Natural killer cell (primary cell): Measurements from ENCODE around the gene PEX5L. TPM values are rescaled to one million over a fixed set of nuclear protein-coding genes. Genes with fewer than 3 reads are reported as not detected.

Source experiments
- ATAC-seq, 3 donors: fragments of 150-1000 bp in 2 of 3; fragments of 200-7000 bp in 1 of 3; cut with Tn5 transposase; 1 replicate in 1 of 3; 2 replicates in 2 of 3; pipeline ENCODE4 v1.10.0; 2021; ENCODE audit warnings: mild to moderate bottlenecking in 2 of 3, moderate library complexity in 2 of 3
- DNase-seq, 2 donors: peaks; one replicate each; pipeline versions ENCODE4 v3.0.0 to v3.0.0-alpha.2; 2013 to 2021; ENCODE audit warnings: mixed read lengths in 1 of 2
- H3K27ac ChIP-seq: one replicate; pipeline ENCODE4 v1.5.1; 2013; ENCODE audit warnings: mild to moderate bottlenecking, low read length
- H3K27me3 ChIP-seq: one replicate; pipeline ENCODE4 v1.6.1; 2013; ENCODE audit warnings: low read length; ENCODE audit not compliant: control insufficient read depth, insufficient read depth
- H3K36me3 ChIP-seq: one replicate; pipeline ENCODE4 v1.6.1; 2013; ENCODE audit warnings: low read length; ENCODE audit not compliant: control insufficient read depth, insufficient read depth
- H3K4me1 ChIP-seq: one replicate; pipeline ENCODE4 v1.6.1; 2013; ENCODE audit warnings: low read length; ENCODE audit not compliant: control insufficient read depth, insufficient read depth
- H3K4me3 ChIP-seq: one replicate; pipeline ENCODE4 v1.5.1; 2013; ENCODE audit warnings: low read length
- H3K9me3 ChIP-seq: one replicate; pipeline ENCODE4 v1.6.1; 2013; ENCODE audit warnings: low read length; ENCODE audit not compliant: control insufficient read depth, insufficient read depth
- H3K27ac Mint-ChIP-seq, 2 donors: one replicate each; pipeline ENCODE4 v1.8.0; 2022; ENCODE audit warnings: mild to moderate bottlenecking in 2 of 2, mixed read lengths in 2 of 2, moderate library complexity in 1 of 2
- H3K27me3 Mint-ChIP-seq, 2 donors: one replicate each; pipeline ENCODE4 v1.8.0; 2022; ENCODE audit warnings: low read depth in 2 of 2, mixed read lengths in 2 of 2
- H3K36me3 Mint-ChIP-seq: one replicate; pipeline ENCODE4 v1.8.0; 2022; ENCODE audit warnings: mixed read lengths
- H3K4me1 Mint-ChIP-seq, 2 donors: one replicate each; pipeline ENCODE4 v1.8.0; 2022; ENCODE audit warnings: mixed read lengths in 2 of 2
- H3K4me3 Mint-ChIP-seq: one replicate; pipeline ENCODE4 v1.8.0; 2022; ENCODE audit warnings: mild to moderate bottlenecking, moderate library complexity, mixed read lengths
- H3K9me3 Mint-ChIP-seq, 2 donors: one replicate each; pipeline ENCODE4 v1.8.0; 2022; ENCODE audit warnings: mixed read lengths in 2 of 2
- WGBS: methylation state at CpG from one replicate; pipeline ENCODE4 v1.1.7; 2013; ENCODE audit warnings: missing lambda C conversion rate; ENCODE audit not compliant: insufficient coverage; 5-methylcytosine and 5-hydroxymethylcytosine counted together
- intact Hi-C: fragments of 100-400 bp; cut with micrococcal nuclease; formaldehyde crosslinking; loops from one replicate; pipeline ENCODE4 v1.14.2; 2022
- total RNA-seq, 4 donors: library from RNA; stranded (reverse); fragments of 120-200 nt in 1 of 4; gene quantifications; one replicate each; pipeline versions ENCODE4 v1.2.3 to v1.2.4, GENCODE V29; 2013 to 2022
- TF ChIP-seq, protein P1 (sequence below): fragments of 200-600 bp; IDR thresholded peaks from one replicate; pipeline ENCODE4 v1.8.0; 2022; ENCODE audit warnings: antibody characterized with exemption

Gene PEX5L
- total RNA-seq, 3 donors from 2014 or later (not counting 1 experiment from before 2014, with no cell fraction given), result not detected

DNA sequence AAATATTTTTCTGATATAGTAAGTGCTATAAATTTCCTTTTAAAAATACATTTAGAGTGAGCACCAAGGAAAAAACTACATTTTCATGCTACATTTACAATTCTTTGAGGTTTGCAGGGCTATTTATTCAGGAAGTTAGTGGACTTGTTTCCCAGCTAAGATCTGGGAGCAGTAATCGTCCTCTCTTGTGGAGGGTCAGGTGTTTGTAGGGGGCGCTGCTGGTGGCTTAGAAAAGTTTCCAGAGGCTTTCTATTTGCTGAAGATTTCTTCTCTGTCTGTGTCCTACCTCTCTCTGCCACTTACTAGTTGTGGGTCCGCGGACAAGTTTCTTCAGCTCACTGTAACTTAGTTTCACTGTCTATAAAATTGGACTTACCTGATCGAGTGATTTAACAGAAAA, 163.9 kb downstream of the PEX5L start:
- H3K9me3 Mint-ChIP-seq, result no peaks in the 10 kb centered on the region
- no peak overlapping the region for H3K4me3 Mint-ChIP-seq
- no peak overlapping the region for H3K27ac Mint-ChIP-seq
- ATAC-seq (no peak), DNase-seq (no peak)
- H3K36me3 Mint-ChIP-seq, result no peaks in the 10 kb centered on the region
- H3K27me3 Mint-ChIP-seq, result no peaks in the 10 kb centered on the region
- H3K27ac ChIP-seq, result no peak overlapping the region
- WGBS, result 71% methylated on average over 1 of the region's 5 CpGs
- TF ChIP-seq, protein P1, sequence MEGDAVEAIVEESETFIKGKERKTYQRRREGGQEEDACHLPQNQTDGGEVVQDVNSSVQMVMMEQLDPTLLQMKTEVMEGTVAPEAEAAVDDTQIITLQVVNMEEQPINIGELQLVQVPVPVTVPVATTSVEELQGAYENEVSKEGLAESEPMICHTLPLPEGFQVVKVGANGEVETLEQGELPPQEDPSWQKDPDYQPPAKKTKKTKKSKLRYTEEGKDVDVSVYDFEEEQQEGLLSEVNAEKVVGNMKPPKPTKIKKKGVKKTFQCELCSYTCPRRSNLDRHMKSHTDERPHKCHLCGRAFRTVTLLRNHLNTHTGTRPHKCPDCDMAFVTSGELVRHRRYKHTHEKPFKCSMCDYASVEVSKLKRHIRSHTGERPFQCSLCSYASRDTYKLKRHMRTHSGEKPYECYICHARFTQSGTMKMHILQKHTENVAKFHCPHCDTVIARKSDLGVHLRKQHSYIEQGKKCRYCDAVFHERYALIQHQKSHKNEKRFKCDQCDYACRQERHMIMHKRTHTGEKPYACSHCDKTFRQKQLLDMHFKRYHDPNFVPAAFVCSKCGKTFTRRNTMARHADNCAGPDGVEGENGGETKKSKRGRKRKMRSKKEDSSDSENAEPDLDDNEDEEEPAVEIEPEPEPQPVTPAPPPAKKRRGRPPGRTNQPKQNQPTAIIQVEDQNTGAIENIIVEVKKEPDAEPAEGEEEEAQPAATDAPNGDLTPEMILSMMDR, result no peak
- H3K4me3 ChIP-seq, result no peak overlapping the region
- H3K9me3 ChIP-seq, result no peaks in the 10 kb centered on the region
- H3K27me3 ChIP-seq, result no peaks in the 10 kb centered on the region
- no peaks in the 10 kb centered on the region for H3K4me1 ChIP-seq
- intact Hi-C loops, result no loop called here
- no peaks in the 10 kb centered on the region for H3K4me1 Mint-ChIP-seq
- no peaks in the 10 kb centered on the region for H3K36me3 ChIP-seq

DNA sequence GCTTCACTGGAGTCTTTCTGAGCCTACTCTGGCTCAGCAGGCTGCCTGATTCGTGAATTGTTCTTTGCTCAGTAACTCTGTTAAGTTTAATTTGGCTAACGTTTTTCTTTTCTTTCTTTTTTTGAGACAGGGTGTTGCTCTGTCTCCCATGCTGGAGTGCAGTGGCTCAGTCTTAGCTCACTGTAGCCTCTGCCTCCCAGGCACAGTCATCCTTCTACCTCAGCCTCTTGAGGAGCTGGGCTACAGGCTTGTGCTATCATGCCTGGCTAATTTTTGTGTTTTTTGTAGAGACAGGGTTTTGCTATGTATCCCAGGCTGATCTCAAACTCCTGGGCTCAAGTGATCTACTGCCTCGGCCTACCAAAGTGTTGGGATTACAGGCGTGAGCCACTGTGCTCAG, 165.0 kb downstream of the PEX5L start:
- Mint-ChIP-seq H3K4me1 (no peaks in the 10 kb centered on the region), H3K4me3 (no peak overlapping the region), H3K27me3 (peaks cover 0 to 3% of the 10 kb centered on the region in 2 donors), H3K36me3 (no peaks in the 10 kb centered on the region), H3K27ac (no peak overlapping the region), H3K9me3 (no peaks in the 10 kb centered on the region)
- no peaks in the 10 kb centered on the region for H3K4me1 ChIP-seq
- H3K27me3 ChIP-seq, result no peaks in the 10 kb centered on the region
- no peak overlapping the region for H3K27ac ChIP-seq
- H3K4me3 ChIP-seq, result no peak overlapping the region
- intact Hi-C loops, result no loop called here
- TF ChIP-seq, protein P1, result no peak
- DNase-seq (no peak), ATAC-seq (no peak)
- H3K9me3 ChIP-seq, result no peaks in the 10 kb centered on the region
- no peaks in the 10 kb centered on the region for H3K36me3 ChIP-seq
- 74% methylated on average over 3 of the region's 4 CpGs for WGBS

DNA sequence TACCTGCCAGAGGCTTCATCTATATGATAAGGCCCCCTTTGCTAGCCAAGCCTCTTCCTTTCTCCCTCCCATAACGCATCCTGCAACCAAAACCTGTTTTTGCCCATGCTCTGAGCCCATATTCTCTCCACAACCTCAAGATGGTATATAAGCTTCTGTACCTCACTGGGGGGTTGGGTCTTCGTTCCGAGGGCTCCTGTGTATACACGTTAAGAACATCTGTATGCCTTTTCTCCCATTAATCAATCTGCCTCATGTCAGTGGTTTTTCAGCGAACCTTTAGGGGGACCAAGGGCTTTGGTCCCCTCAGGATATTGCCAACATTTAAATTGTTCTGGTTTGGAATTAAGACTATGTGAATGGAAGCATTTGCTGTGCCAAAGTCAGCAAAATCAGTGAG, 168.0 kb downstream of the PEX5L start:
- 80% methylated on average over 5 of the region's 5 CpGs for WGBS
- ATAC-seq (no peak), DNase-seq (no peak)
- no peak overlapping the region for H3K27ac Mint-ChIP-seq
- no peaks in the 10 kb centered on the region for H3K4me1 Mint-ChIP-seq
- no peaks in the 10 kb centered on the region for H3K36me3 Mint-ChIP-seq
- H3K4me3 Mint-ChIP-seq, result no peak overlapping the region
- H3K9me3 ChIP-seq, result no peaks in the 10 kb centered on the region
- no peak overlapping the region for H3K27ac ChIP-seq
- H3K27me3 ChIP-seq, result no peaks in the 10 kb centered on the region
- H3K27me3 Mint-ChIP-seq, result peaks cover 0 to 3% of the 10 kb centered on the region in 2 donors
- H3K9me3 Mint-ChIP-seq, result no peaks in the 10 kb centered on the region
- no peak overlapping the region for H3K4me3 ChIP-seq
- no peaks in the 10 kb centered on the region for H3K4me1 ChIP-seq
- TF ChIP-seq, protein P1, result no peak
- intact Hi-C loops, result no loop called here
- H3K36me3 ChIP-seq, result no peaks in the 10 kb centered on the region

DNA sequence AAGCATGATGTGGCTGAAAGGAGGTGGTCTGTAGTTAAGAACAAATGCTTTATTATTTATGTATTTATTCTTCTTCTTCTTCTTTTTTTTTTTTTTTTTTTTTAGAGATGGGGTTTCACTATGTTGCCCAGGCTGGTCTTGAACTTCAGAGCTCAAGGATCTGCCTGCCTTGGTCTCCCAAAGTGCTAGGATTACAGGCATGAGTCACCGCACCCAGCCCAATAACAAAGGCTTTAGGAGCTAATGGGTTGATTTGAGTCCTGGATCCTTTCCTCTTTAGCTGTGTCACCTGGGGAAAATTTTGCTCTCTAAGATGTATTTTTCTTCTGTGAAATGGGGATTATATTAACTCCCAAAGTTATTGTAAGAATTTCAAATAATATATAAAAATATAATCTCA, 168.8 kb downstream of the PEX5L start:
- no peak overlapping the region for H3K27ac Mint-ChIP-seq
- H3K9me3 Mint-ChIP-seq, result peaks cover 0 to 3% of the 10 kb centered on the region in 2 donors
- WGBS, result 95% methylated on average over 1 of the region's 1 CpG
- TF ChIP-seq, protein P1, result no peak
- H3K4me3 Mint-ChIP-seq, result no peak overlapping the region
- intact Hi-C loops, result no loop called here
- H3K9me3 ChIP-seq, result no peaks in the 10 kb centered on the region
- no peak overlapping the region for H3K4me3 ChIP-seq
- ATAC-seq, result no peak
- H3K27me3 Mint-ChIP-seq, result peaks cover 0 to 3% of the 10 kb centered on the region in 2 donors
- H3K27me3 ChIP-seq, result no peaks in the 10 kb centered on the region
- H3K4me1 Mint-ChIP-seq, result no peaks in the 10 kb centered on the region
- no peaks in the 10 kb centered on the region for H3K4me1 ChIP-seq
- H3K27ac ChIP-seq, result no peak overlapping the region
- H3K36me3 ChIP-seq, result no peaks in the 10 kb centered on the region
- no peaks in the 10 kb centered on the region for H3K36me3 Mint-ChIP-seq
- DNase-seq, result no peak
